Naive thymus-derived CD4-positive, alpha-beta T cell (primary cell): ENCODE results near the gene KCNJ1. TPM values are rescaled to one million over a fixed set of nuclear protein-coding genes. Genes with fewer than 3 reads are reported as not detected.

ENCODE experiments used
- ATAC-seq: fragments of 150-1000 bp; cut with Tn5 transposase; 2 replicates; pipeline ENCODE4 v1.10.0; 2021; ENCODE audit warnings: mild to moderate bottlenecking, moderate library complexity
- CTCF ChIA-PET: fragments of 350-600 bp; sonication (Branson Sonifier 250); formaldehyde crosslinking; loops from one replicate; lab custom pipeline; 2021; ENCODE audit warnings: antibody characterized with exemption; lab: Charles Lee
- POLR2A ChIA-PET: fragments of 350-600 bp; sonication (Branson Sonifier 250); formaldehyde crosslinking; loops from one replicate; lab custom pipeline; 2021; ENCODE audit warnings: antibody characterized with exemption, inconsistent platforms; lab: Charles Lee
- DNase-seq, 9 donors: peaks; one replicate each; pipeline versions ENCODE4 v3.0.0 to v3.0.0-alpha.2; 2020 to 2022; ENCODE audit warnings: mixed read lengths in 1 of 9
- H3K27ac ChIP-seq: one replicate; pipeline ENCODE4 v1.7.0; 2013; ENCODE audit warnings: mild to moderate bottlenecking, low read depth, low read length, moderate library complexity
- H3K27me3 ChIP-seq, 2 donors: one replicate each; pipeline ENCODE4 v1.7.0; 2013; ENCODE audit warnings: low read length in 2 of 2, mild to moderate bottlenecking in 2 of 2, moderate library complexity in 2 of 2; ENCODE audit not compliant: control insufficient read depth in 2 of 2, insufficient read depth in 2 of 2
- H3K36me3 ChIP-seq, 3 experiments: 1 replicate in 2 of 3; 2 replicates in 1 of 3; pipeline ENCODE4 v1.7.0; 2013; ENCODE audit warnings: low read length in 3 of 3, mild to moderate bottlenecking in 3 of 3, moderate library complexity in 1 of 3; ENCODE audit not compliant: insufficient read depth in 3 of 3, control insufficient read depth in 2 of 3
- H3K4me1 ChIP-seq, 2 donors: one replicate each; pipeline ENCODE4 v1.7.0; 2013; ENCODE audit warnings: low read length in 2 of 2, mild to moderate bottlenecking in 2 of 2, moderate library complexity in 1 of 2; ENCODE audit not compliant: control insufficient read depth in 2 of 2, insufficient read depth in 2 of 2
- H3K4me3 ChIP-seq: 2 replicates; pipeline ENCODE4 v1.7.0; 2013; ENCODE audit warnings: mild to moderate bottlenecking, low read length
- H3K9me3 ChIP-seq, 3 experiments: 1 replicate in 2 of 3; 2 replicates in 1 of 3; pipeline ENCODE4 v1.7.0; 2013; ENCODE audit warnings: low read length in 3 of 3; ENCODE audit not compliant: control insufficient read depth in 2 of 3
- H3K27ac Mint-ChIP-seq, 9 donors: one replicate each; pipeline ENCODE4 v1.8.0; 2020 to 2022; ENCODE audit warnings: mixed read lengths in 9 of 9, mild to moderate bottlenecking in 8 of 9, moderate library complexity in 5 of 9, inconsistent platforms in 2 of 9
- H3K27me3 Mint-ChIP-seq, 5 donors: one replicate each; pipeline ENCODE4 v1.8.0; 2021 to 2022; ENCODE audit warnings: mixed read lengths in 5 of 5, mild to moderate bottlenecking in 1 of 5
- H3K36me3 Mint-ChIP-seq, 5 donors: one replicate each; pipeline ENCODE4 v1.8.0; 2020 to 2022; ENCODE audit warnings: mixed read lengths in 5 of 5, mild to moderate bottlenecking in 3 of 5, inconsistent platforms in 1 of 5
- H3K4me1 Mint-ChIP-seq, 7 donors: one replicate each; pipeline ENCODE4 v1.8.0; 2020 to 2022; ENCODE audit warnings: mixed read lengths in 7 of 7, mild to moderate bottlenecking in 3 of 7, inconsistent platforms in 1 of 7
- H3K4me3 Mint-ChIP-seq, 10 donors: one replicate each; pipeline ENCODE4 v1.8.0; 2020 to 2022; ENCODE audit warnings: mild to moderate bottlenecking in 10 of 10, mixed read lengths in 10 of 10, moderate library complexity in 6 of 10, inconsistent platforms in 2 of 10
- H3K9me3 Mint-ChIP-seq, 11 donors: one replicate each; pipeline ENCODE4 v1.8.0; 2020 to 2022; ENCODE audit warnings: mixed read lengths in 11 of 11, mild to moderate bottlenecking in 4 of 11, inconsistent platforms in 1 of 11, moderate library complexity in 1 of 11
- intact Hi-C, 2 donors: fragments of 100-400 bp; cut with micrococcal nuclease; formaldehyde crosslinking; loops; one replicate each; pipeline ENCODE4 v1.15.1; 2023
- polyA plus RNA-seq, 2 donors: library from polyadenylated mRNA; unstranded; fragments of 300-500 nt; fragmentation: Illumina TruSeq; gene quantifications; one replicate each; pipeline ENCODE4 v1.2.3, GENCODE V29; 2021
- total RNA-seq, 6 experiments: library from RNA in 5 of 6; stranded (reverse) in 5 of 6; gene quantifications; 1 replicate in 5 of 6; 2 replicates in 1 of 6; pipeline ENCODE4 v1.2.3 and lab custom pipeline; 2021 to 2026

The KCNJ1 gene
- total and polyA plus RNA-seq, 7 experiments from 2014 or later, result 0.12 to 0.22 TPM; not detected in 5

DNA sequence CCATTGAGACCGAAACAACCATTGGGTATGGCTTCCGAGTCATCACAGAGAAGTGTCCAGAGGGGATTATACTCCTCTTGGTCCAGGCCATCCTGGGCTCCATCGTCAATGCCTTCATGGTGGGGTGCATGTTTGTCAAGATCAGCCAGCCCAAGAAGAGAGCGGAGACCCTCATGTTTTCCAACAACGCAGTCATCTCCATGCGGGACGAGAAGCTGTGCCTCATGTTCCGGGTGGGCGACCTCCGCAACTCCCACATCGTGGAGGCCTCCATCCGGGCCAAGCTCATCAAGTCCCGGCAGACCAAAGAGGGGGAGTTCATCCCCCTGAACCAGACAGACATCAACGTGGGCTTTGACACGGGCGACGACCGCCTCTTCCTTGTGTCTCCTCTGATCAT lies 44.6 kb upstream of the KCNJ1 start:
- H3K4me3 ChIP-seq, result no peak overlapping the region
- peaks cover 20 to 71% (median 44%) of the 10 kb centered on the region in 5 donors for H3K27me3 Mint-ChIP-seq
- H3K4me3 Mint-ChIP-seq, result no peak overlapping the region
- H3K4me1 ChIP-seq, result no peaks in the 10 kb centered on the region
- H3K9me3 ChIP-seq, result no peaks in the 10 kb centered on the region
- no peaks in the 10 kb centered on the region for H3K36me3 ChIP-seq
- peaks cover 0 to 6% (median 0%) of the 10 kb centered on the region in 5 donors for H3K36me3 Mint-ChIP-seq
- intact Hi-C loops, result no loop called here
- ChIA-PET POLR2A (no interaction called here), CTCF (no interaction called here)
- peaks cover 0 to 6% (median 0%) of the 10 kb centered on the region in 11 donors for H3K9me3 Mint-ChIP-seq
- no peak overlapping the region for H3K27ac Mint-ChIP-seq
- H3K27me3 ChIP-seq, result peaks cover 3 to 4% of the 10 kb centered on the region in 2 donors
- ATAC-seq (no peak), DNase-seq (no peak)
- H3K27ac ChIP-seq, result no peak overlapping the region
- H3K4me1 Mint-ChIP-seq, result peaks cover 0 to 4% (median 0%) of the 10 kb centered on the region in 7 donors

DNA sequence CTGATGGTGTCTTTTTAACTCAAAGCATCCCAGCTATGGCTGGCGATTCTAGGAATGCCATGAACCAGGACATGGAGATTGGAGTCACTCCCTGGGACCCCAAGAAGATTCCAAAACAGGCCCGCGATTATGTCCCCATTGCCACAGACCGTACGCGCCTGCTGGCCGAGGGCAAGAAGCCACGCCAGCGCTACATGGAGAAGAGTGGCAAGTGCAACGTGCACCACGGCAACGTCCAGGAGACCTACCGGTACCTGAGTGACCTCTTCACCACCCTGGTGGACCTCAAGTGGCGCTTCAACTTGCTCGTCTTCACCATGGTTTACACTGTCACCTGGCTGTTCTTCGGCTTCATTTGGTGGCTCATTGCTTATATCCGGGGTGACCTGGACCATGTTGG lies 44.1 kb upstream of the KCNJ1 start:
- Histone ChIP-seq H3K27me3 (peaks cover 3 to 4% of the 10 kb centered on the region in 2 donors), H3K36me3 (no peaks in the 10 kb centered on the region), H3K4me1 (peaks cover 0 to under 1% of the 10 kb centered on the region in 2 donors), H3K4me3 (no peak overlapping the region), H3K27ac (no peak overlapping the region), H3K9me3 (no peaks in the 10 kb centered on the region)
- ChIA-PET POLR2A (no interaction called here), CTCF (no interaction called here)
- intact Hi-C loops, result no loop called here
- DNase-seq (no peak), ATAC-seq (no peak)
- H3K9me3 Mint-ChIP-seq, result peaks cover 0 to 6% (median 0%) of the 10 kb centered on the region in 11 donors
- H3K36me3 Mint-ChIP-seq, result peaks cover 0 to 6% (median 0%) of the 10 kb centered on the region in 5 donors
- H3K27me3 Mint-ChIP-seq, result peaks cover 18 to 68% (median 48%) of the 10 kb centered on the region in 5 donors
- H3K4me3 Mint-ChIP-seq, result no peak overlapping the region
- peaks cover 0 to 9% (median 2%) of the 10 kb centered on the region in 7 donors for H3K4me1 Mint-ChIP-seq
- no peak overlapping the region for H3K27ac Mint-ChIP-seq

GRCh38 chr11:128910576-128910975 lies 43.5 kb upstream of the KCNJ1 start:
- ChIA-PET CTCF (no interaction called here), POLR2A (no interaction called here)
- H3K27ac ChIP-seq, result no peak overlapping the region
- H3K9me3 Mint-ChIP-seq, result peaks cover 0 to 2% (median 0%) of the 10 kb centered on the region in 11 donors
- peaks cover 0 to 15% (median 7%) of the 10 kb centered on the region in 7 donors for H3K4me1 Mint-ChIP-seq
- no peak overlapping the region for H3K4me3 ChIP-seq
- H3K36me3 Mint-ChIP-seq, result peaks cover 0 to 2% (median 0%) of the 10 kb centered on the region in 5 donors
- peaks cover 15 to 64% (median 52%) of the 10 kb centered on the region in 5 donors for H3K27me3 Mint-ChIP-seq
- peaks cover 4 to 5% of the 10 kb centered on the region in 2 donors for H3K27me3 ChIP-seq
- no peaks in the 10 kb centered on the region for H3K9me3 ChIP-seq
- peaks cover 0 to 3% of the 10 kb centered on the region in 2 donors for H3K4me1 ChIP-seq
- no peak for DNase-seq
- no peak overlapping the region for H3K4me3 Mint-ChIP-seq
- no peak overlapping the region for H3K27ac Mint-ChIP-seq
- H3K36me3 ChIP-seq, result no peaks in the 10 kb centered on the region
- intact Hi-C loops, result no loop called here
- ATAC-seq, result no peak

DNA sequence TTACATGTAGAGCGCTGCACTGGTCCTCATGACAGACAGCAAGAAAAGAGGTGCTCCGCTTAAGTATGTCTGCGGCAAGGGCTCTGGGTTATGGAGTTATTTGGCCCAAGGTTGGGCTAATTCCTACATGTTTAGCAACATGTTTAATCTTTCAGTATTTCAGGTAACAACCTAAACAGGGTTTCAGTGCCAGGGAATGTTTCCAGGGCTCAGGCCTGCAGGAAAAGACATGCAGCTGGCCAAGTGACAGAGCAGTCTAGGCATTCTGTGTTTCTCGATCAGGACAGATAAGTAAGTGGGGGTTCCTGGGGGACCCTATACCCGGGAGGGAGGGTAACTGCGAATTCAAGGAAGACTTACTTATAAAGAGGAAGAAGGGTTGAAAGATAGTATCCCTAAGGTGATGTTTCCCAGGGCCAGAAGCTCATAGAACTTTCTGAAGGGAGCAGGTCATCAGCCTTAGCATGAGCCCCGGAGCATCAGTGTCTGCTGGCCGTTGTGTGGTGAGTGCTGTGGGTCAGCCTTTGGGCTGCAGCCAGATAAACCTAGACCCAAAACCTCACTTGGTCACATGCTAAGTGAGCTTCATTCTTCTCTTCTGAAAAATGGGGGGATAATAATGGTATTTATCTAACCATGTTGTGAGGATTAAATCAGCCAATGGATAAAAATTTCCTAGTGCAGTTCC lies 42.5 kb upstream of the KCNJ1 start:
- no peak for ATAC-seq
- Mint-ChIP-seq H3K9me3 (peaks cover 0 to 2% (median 0%) of the 10 kb centered on the region in 11 donors), H3K27ac (no peak overlapping the region), H3K27me3 (peaks cover 15 to 61% (median 56%) of the 10 kb centered on the region in 5 donors), H3K36me3 (no peaks in the 10 kb centered on the region), H3K4me1 (peaks cover 1 to 18% (median 8%) of the 10 kb centered on the region in 7 donors), H3K4me3 (no peak overlapping the region)
- ChIA-PET CTCF (interaction anchor here (1.6 to 2.7 kb wide), 2 partner anchors 24 to 752 kb away, joined by 4 to 11 read pairs; no protein-coding TSS in a partner anchor), POLR2A (no interaction called here)
- no peak for DNase-seq
- Histone ChIP-seq H3K27me3 (peaks cover 4 to 5% of the 10 kb centered on the region in 2 donors), H3K36me3 (no peaks in the 10 kb centered on the region), H3K9me3 (no peaks in the 10 kb centered on the region), H3K27ac (no peak overlapping the region), H3K4me3 (no peak overlapping the region), H3K4me1 (peaks cover 0 to 3% of the 10 kb centered on the region in 2 donors)
- intact Hi-C loops, result loop anchor here in 1 of 2 donors (5.0 kb wide), 3 partner anchors 737 to 872 kb away; no protein-coding TSS in a partner anchor

GRCh38 chr11:128908391-128909246 lies 41.5 kb upstream of the KCNJ1 start:
- POLR2A ChIA-PET, result no interaction called here
- peaks cover 4 to 5% of the 10 kb centered on the region in 2 donors for H3K27me3 ChIP-seq
- CTCF ChIA-PET, result interaction anchor here (1.6 to 2.7 kb wide), 2 partner anchors 23 to 751 kb away, joined by 4 to 11 read pairs; no protein-coding TSS in a partner anchor
- no peaks in the 10 kb centered on the region for H3K36me3 ChIP-seq
- H3K4me1 Mint-ChIP-seq, result peaks cover 7 to 24% (median 11%) of the 10 kb centered on the region in 7 donors
- no peak overlapping the region for H3K27ac Mint-ChIP-seq
- H3K4me3 ChIP-seq, result no peak overlapping the region
- H3K36me3 Mint-ChIP-seq, result no peaks in the 10 kb centered on the region
- H3K27me3 Mint-ChIP-seq, result peaks cover 13 to 67% (median 56%) of the 10 kb centered on the region in 5 donors
- ATAC-seq (peak; percentile 53), DNase-seq (no peak)
- H3K4me3 Mint-ChIP-seq, result peak overlapping the region in 1 of 10 donors; percentile 7
- intact Hi-C loops, result loop anchor here in 1 of 2 donors (5.0 kb wide), 3 partner anchors 736 to 871 kb away; no protein-coding TSS in a partner anchor
- H3K9me3 ChIP-seq, result no peaks in the 10 kb centered on the region
- H3K27ac ChIP-seq, result no peak overlapping the region
- peaks cover 0 to 2% (median 0%) of the 10 kb centered on the region in 11 donors for H3K9me3 Mint-ChIP-seq
- peaks cover 0 to 3% of the 10 kb centered on the region in 2 donors for H3K4me1 ChIP-seq

DNA sequence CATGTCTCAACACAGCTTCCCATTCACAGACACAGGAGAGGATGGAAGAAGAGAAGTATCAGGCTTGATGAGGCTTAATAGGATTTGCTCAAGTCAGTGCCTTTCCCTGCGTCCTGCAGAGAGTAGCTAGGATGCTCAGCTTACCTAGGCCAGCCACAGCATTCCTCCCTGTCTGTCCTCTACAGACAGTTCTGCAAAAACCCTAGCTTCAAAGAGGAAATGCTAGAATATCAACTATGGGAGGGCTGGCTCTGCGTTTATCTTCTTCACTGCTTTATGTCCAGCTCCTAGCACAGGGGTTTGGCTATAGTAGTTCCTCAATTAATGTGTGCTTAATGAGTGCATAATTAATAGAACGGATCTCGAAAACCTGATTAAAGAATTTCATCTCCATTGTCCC lies 40.5 kb upstream of the KCNJ1 start:
- no peaks in the 10 kb centered on the region for H3K36me3 Mint-ChIP-seq
- ATAC-seq (no peak), DNase-seq (no peak)
- H3K4me1 Mint-ChIP-seq, result peaks cover 7 to 24% (median 11%) of the 10 kb centered on the region in 7 donors
- CTCF ChIA-PET, result interaction anchor here (0.6 to 2.7 kb wide), 3 partner anchors 16 to 22 kb away, joined by 3 to 11 read pairs (median 6); no protein-coding TSS in a partner anchor
- Histone ChIP-seq H3K9me3 (no peaks in the 10 kb centered on the region), H3K27ac (no peak overlapping the region), H3K36me3 (no peaks in the 10 kb centered on the region), H3K4me1 (peaks cover 0 to 3% of the 10 kb centered on the region in 2 donors), H3K4me3 (no peak overlapping the region), H3K27me3 (peaks cover 4 to 5% of the 10 kb centered on the region in 2 donors)
- peaks cover 8 to 73% (median 48%) of the 10 kb centered on the region in 5 donors for H3K27me3 Mint-ChIP-seq
- peaks cover 0 to 2% (median 0%) of the 10 kb centered on the region in 11 donors for H3K9me3 Mint-ChIP-seq
- H3K27ac Mint-ChIP-seq, result no peak overlapping the region
- peak overlapping the region in 2 of 10 donors; percentile 4 to 42 for H3K4me3 Mint-ChIP-seq
- POLR2A ChIA-PET, result no interaction called here
- intact Hi-C loops, result loop anchor here in 1 of 2 donors (5.0 kb wide), 3 partner anchors 735 to 870 kb away; no protein-coding TSS in a partner anchor
